ENCODE results near the gene FNIP1.

DNA sequence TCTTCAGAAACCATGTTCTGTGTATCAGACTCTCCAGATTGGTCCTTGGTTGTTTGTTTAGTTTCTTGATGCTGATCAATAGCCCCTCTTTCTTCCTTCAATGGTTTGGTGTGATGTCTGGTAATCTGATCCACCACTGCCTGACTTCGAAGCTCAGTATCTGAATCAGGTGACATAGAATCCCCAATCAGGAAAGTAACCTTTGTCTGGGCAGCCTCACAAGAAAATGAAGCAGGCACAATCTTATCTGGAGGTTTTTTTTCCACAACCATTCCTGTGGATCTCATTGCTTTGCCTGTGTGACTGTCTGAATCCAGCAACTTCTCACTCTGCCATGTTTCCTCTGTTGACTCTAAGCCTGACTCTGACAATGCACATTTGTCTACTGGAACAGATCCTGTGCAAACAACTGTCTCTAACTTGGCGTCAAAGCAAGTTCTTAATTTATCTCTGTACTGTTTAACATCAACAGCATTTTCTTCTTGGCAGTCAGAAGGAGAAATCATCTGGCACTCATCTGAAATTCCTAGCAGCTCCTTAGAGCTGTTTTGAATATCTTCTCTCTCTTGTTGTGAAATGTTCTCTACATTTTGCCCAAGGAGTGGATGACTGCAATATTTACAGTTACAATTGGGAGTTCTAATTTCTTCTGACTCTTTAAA, 124.7 kb downstream of the FNIP1 start:
- TF ChIP-seq EZH2phosphoT487 (IDR thresholded peaks at IDR 0.05; ENCODE audit: low read length), result no peak
- TF ChIP-seq, protein P1, sequence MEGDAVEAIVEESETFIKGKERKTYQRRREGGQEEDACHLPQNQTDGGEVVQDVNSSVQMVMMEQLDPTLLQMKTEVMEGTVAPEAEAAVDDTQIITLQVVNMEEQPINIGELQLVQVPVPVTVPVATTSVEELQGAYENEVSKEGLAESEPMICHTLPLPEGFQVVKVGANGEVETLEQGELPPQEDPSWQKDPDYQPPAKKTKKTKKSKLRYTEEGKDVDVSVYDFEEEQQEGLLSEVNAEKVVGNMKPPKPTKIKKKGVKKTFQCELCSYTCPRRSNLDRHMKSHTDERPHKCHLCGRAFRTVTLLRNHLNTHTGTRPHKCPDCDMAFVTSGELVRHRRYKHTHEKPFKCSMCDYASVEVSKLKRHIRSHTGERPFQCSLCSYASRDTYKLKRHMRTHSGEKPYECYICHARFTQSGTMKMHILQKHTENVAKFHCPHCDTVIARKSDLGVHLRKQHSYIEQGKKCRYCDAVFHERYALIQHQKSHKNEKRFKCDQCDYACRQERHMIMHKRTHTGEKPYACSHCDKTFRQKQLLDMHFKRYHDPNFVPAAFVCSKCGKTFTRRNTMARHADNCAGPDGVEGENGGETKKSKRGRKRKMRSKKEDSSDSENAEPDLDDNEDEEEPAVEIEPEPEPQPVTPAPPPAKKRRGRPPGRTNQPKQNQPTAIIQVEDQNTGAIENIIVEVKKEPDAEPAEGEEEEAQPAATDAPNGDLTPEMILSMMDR (IDR thresholded peaks at IDR 0.05; ENCODE audit: low read length), result no peak
